Ishikawa (cell line): Measurements from ENCODE around the gene ALDH3A2.

Experiments used
- CEBPB ChIP-seq: IDR thresholded peaks from 2 replicates; pipeline ENCODE4 v1.6.1; 2012
- CREB1 ChIP-seq: IDR thresholded peaks from 2 replicates; pipeline ENCODE4 v1.6.1; 2012; ENCODE audit warnings: low read depth
- EGR1 ChIP-seq: IDR thresholded peaks from 2 replicates; pipeline ENCODE4 v1.6.1; 2012
- EP300 ChIP-seq: IDR thresholded peaks from 2 replicates; pipeline ENCODE4 v1.6.1; 2012; ENCODE audit warnings: borderline replicate concordance
- FOXM1 ChIP-seq: IDR thresholded peaks from 2 replicates; pipeline ENCODE4 v1.6.1; 2012; ENCODE audit warnings: low read depth, borderline replicate concordance
- NFIC ChIP-seq: IDR thresholded peaks from 2 replicates; pipeline ENCODE4 v1.6.1; 2012
- RAD21 ChIP-seq: IDR thresholded peaks from 2 replicates; pipeline ENCODE4 v1.6.1; 2012; ENCODE audit warnings: low read depth
- TAF1 ChIP-seq: IDR thresholded peaks from 2 replicates; pipeline ENCODE4 v1.6.1; 2012; ENCODE audit warnings: low read depth, mild to moderate bottlenecking
- TCF12 ChIP-seq: IDR thresholded peaks from 2 replicates; pipeline ENCODE4 v1.6.1; 2012; ENCODE audit warnings: low read depth
- TEAD4 ChIP-seq: IDR thresholded peaks from 2 replicates; pipeline ENCODE4 v1.6.1; 2012
- YY1 ChIP-seq: IDR thresholded peaks from 2 replicates; pipeline ENCODE4 v1.6.1; 2012; ENCODE audit warnings: low read depth
- ZBTB7A ChIP-seq: IDR thresholded peaks from 2 replicates; pipeline ENCODE4 v1.6.1; 2012; ENCODE audit warnings: low read depth
- TF ChIP-seq, protein P1 (sequence below): IDR thresholded peaks from 2 replicates; pipeline ENCODE4 v1.6.1; 2012
- TF ChIP-seq, protein P2 (sequence below): IDR thresholded peaks from 2 replicates; pipeline ENCODE4 v1.6.1; 2012; ENCODE audit warnings: low read depth, mild to moderate bottlenecking
- TF ChIP-seq, protein P3 (sequence below): IDR thresholded peaks from 2 replicates; pipeline ENCODE4 v1.6.1; 2012

ALDH3A2 gene

DNA sequence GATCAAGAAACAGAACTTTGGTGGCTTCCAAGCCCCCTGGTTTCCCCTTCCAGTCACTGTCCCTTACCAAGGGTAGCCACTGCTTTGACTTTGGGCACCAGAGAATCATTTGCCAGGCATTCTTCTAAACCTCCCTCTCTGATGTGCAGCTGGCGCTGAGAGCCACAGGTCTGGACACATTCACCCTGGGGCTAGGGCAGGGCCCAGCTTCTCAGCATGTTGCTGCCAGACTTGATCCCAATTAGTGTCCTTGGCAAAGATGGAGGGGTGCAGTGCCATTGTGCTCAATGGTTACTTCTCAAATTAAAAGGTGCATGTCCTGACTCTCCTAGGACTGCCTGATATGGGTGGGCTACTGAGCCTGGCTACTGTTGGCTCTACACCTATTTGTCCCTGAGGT, 75.4 kb downstream of the ALDH3A2 start:
- TF ChIP-seq YY1 (no peak), EP300 (no peak), TCF12 (no peak), EGR1 (no peak), FOXM1 (no peak), TAF1 (no peak), NFIC (no peak), TEAD4 (no peak), ZBTB7A (no peak)
- TF ChIP-seq, protein P1, sequence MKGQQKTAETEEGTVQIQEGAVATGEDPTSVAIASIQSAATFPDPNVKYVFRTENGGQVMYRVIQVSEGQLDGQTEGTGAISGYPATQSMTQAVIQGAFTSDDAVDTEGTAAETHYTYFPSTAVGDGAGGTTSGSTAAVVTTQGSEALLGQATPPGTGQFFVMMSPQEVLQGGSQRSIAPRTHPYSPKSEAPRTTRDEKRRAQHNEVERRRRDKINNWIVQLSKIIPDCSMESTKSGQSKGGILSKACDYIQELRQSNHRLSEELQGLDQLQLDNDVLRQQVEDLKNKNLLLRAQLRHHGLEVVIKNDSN, result no peak
- TF ChIP-seq, protein P2, sequence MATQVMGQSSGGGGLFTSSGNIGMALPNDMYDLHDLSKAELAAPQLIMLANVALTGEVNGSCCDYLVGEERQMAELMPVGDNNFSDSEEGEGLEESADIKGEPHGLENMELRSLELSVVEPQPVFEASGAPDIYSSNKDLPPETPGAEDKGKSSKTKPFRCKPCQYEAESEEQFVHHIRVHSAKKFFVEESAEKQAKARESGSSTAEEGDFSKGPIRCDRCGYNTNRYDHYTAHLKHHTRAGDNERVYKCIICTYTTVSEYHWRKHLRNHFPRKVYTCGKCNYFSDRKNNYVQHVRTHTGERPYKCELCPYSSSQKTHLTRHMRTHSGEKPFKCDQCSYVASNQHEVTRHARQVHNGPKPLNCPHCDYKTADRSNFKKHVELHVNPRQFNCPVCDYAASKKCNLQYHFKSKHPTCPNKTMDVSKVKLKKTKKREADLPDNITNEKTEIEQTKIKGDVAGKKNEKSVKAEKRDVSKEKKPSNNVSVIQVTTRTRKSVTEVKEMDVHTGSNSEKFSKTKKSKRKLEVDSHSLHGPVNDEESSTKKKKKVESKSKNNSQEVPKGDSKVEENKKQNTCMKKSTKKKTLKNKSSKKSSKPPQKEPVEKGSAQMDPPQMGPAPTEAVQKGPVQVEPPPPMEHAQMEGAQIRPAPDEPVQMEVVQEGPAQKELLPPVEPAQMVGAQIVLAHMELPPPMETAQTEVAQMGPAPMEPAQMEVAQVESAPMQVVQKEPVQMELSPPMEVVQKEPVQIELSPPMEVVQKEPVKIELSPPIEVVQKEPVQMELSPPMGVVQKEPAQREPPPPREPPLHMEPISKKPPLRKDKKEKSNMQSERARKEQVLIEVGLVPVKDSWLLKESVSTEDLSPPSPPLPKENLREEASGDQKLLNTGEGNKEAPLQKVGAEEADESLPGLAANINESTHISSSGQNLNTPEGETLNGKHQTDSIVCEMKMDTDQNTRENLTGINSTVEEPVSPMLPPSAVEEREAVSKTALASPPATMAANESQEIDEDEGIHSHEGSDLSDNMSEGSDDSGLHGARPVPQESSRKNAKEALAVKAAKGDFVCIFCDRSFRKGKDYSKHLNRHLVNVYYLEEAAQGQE, result no peak

DNA sequence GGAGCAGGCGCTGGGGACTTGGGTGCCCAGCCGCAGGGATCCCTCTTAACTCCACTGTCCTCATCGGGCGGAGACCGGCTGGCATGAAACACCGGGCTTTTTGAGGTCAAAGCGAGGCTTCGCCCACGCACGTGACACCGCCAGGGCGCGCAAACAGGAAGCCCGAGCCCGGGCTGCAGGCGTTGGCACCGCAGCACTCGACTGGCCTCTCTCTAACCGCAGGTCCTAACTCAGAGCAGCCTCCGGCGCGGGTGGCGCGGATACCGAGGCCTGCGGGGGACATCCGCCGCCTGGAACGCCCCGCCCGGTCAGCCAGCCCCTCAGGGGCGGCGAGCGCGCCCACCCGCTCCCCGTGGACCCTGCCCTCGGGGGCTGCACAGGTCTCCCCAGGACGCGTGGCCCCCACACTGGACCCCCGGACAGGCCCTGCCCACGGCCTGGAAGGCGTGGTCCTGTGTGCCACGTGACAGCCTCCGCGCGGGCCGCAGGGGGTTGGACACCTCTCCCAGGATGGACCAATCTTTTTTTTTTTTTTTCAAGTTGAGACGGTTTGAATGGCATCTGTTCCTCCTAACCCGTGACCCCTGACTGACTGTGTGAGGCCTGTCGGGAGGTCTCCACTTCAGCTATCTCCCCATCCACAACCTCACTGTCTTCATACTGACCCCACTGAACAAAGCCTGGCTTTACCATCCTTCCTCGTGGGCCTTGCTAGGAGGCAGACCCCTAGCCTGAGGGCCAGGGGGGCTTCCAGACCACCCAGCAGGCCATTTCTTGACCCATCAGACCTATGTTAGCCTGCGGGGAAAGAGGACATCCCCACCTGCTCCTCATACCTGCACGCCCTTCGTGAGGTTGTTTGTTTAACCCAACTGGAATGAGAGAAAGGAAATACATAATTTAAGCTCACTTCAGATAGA, 76.2 kb downstream of the ALDH3A2 start:
- TF ChIP-seq CREB1, result no peak
- TF ChIP-seq, protein P2, result no peak
- no peak for TF ChIP-seq YY1
- TF ChIP-seq, protein P1, result no peak
- no peak for TF ChIP-seq TAF1
- no peak for TF ChIP-seq TEAD4

DNA sequence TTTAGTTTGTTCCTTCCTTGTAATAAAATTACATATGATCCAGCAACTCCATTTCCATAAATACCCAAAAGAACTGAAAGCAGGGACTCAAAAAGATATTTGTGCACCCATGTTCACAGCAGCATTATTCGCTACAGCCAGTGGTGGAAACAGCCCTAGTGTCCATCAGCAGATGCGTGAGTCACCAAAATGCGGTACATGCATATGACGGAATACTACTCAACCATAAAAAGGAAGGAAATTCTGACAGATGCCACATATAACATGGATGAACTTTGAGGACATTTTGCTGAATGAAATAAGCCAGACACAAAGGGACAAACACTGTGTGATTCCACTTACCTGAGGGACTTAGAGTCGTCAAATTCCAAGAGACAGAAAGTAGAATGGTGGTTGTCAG, 76.9 kb downstream of the ALDH3A2 start:
- TF ChIP-seq RAD21 (no peak), EGR1 (no peak), TCF12 (no peak), TAF1 (no peak), FOXM1 (no peak)
- TF ChIP-seq, protein P1, result no peak
- TF ChIP-seq, protein P2, result no peak

DNA sequence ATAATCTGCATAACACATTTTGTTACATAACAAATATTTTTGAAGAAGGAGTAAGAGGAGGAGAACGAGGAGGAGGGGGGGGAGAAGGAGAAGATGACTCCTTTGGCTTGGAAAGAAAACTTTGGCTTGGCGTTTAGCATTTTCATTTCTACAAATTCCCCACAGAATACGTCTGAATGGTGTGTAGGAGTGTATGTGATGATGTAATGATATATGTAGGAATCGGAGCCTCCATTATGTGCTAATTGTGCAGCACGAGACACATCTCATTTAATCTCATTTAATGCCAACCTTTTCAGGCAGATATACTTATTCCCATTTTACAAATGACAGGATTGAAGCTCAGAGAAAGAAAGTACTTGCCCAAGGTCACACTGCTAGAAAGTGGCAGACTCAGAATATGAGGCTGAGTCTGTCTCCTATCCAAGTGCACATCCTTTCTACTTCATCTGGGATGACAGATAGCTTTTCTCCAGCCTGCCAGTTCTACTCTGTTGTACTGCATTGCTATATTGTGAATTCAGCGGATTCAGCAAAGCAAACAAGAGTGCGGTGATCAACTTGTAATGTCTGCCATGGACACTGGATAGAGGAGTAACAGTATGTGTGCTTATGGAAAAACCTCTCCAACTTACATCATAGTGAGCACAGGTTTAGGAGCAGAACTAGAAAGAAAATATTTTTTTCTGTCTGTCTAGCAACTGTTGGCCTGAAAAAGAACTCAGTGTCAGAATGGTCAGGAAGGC, 78.3 kb downstream of the ALDH3A2 start:
- TF ChIP-seq RAD21, result no peak
- no peak for TF ChIP-seq CEBPB
- TF ChIP-seq EGR1, result no peak
- no peak for TF ChIP-seq ZBTB7A
- TF ChIP-seq, protein P3, sequence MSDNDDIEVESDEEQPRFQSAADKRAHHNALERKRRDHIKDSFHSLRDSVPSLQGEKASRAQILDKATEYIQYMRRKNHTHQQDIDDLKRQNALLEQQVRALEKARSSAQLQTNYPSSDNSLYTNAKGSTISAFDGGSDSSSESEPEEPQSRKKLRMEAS, result no peak
- TF ChIP-seq NFIC, result no peak
- no peak for TF ChIP-seq FOXM1
- TF ChIP-seq, protein P2, result no peak
- no peak for TF ChIP-seq TEAD4
- no peak for TF ChIP-seq TCF12
- no peak for TF ChIP-seq CREB1
- TF ChIP-seq TAF1, result no peak
- TF ChIP-seq, protein P1, result no peak
- no peak for TF ChIP-seq YY1
